HepG2 (cell line): ENCODE data around the gene MT1F. TPM values are rescaled to one million over a fixed set of nuclear protein-coding genes. Genes with fewer than 3 reads are reported as not detected.

Experiments
- EP300 ChIP-seq, 3 experiments: sonication (generic) in 1 of 3; formaldehyde crosslinking in 1 of 3; IDR thresholded peaks; 2 replicates each; pipeline versions ENCODE4 v1.5.1 to v1.6.1; 2011 to 2020; ENCODE audit warnings: low read depth in 2 of 3, low read length in 2 of 3, borderline replicate concordance in 1 of 3, improper control_type of control experiment in 1 of 3, mild to moderate bottlenecking in 1 of 3, missing genetic modification reagents in 1 of 3, moderate library complexity in 1 of 3
- HOXA9 ChIP-seq: sonication (generic); formaldehyde crosslinking; IDR thresholded peaks from 2 replicates; pipeline ENCODE4 v1.8.1; 2022; ENCODE audit warnings: missing genetic modification reagents, mild to moderate bottlenecking, moderate library complexity, borderline replicate concordance
- IRX3 ChIP-seq: sonication (generic); formaldehyde crosslinking; IDR thresholded peaks from 2 replicates; pipeline ENCODE4 v1.8.1; 2023; ENCODE audit warnings: mild to moderate bottlenecking, low read depth, missing genetic modification reagents, borderline replicate concordance
- NRL ChIP-seq: sonication (generic); formaldehyde crosslinking; IDR thresholded peaks from 2 replicates; pipeline ENCODE4 v1.5.0; 2020; ENCODE audit warnings: missing genetic modification reagents, mild to moderate bottlenecking, moderate library complexity, borderline replicate concordance
- SIN3B ChIP-seq: fragments of 150-350 bp; IDR thresholded peaks from 2 replicates; pipeline ENCODE4 v1.6.1; 2014; ENCODE audit warnings: low read length
- SRSF4 ChIP-seq: fragments of 200-400 bp; formaldehyde crosslinking; IDR thresholded peaks from one replicate; pipeline ENCODE4 v1.6.1; 2018; ENCODE audit warnings: mild to moderate bottlenecking, low read depth, low read length, moderate library complexity; ENCODE audit not compliant: poor library complexity, severe bottlenecking
- STAT5B ChIP-seq: sonication (generic); formaldehyde crosslinking; IDR thresholded peaks from 2 replicates; pipeline ENCODE4 v1.4.0; 2020; ENCODE audit warnings: missing genetic modification reagents
- TBX2 ChIP-seq: sonication (generic); formaldehyde crosslinking; IDR thresholded peaks from 2 replicates; pipeline ENCODE4 v1.5.0; 2020; ENCODE audit warnings: missing genetic modification reagents, mild to moderate bottlenecking, borderline replicate concordance
- TRIM24 ChIP-seq: sonication (generic); formaldehyde crosslinking; IDR thresholded peaks from 2 replicates; pipeline ENCODE4 v1.8.0; 2022; ENCODE audit warnings: mild to moderate bottlenecking, missing genetic modification reagents
- ZBTB3 ChIP-seq: sonication (generic); formaldehyde crosslinking; IDR thresholded peaks from 2 replicates; pipeline ENCODE4 v1.4.0; 2020; ENCODE audit warnings: low read depth, mild to moderate bottlenecking, moderate library complexity, missing genetic modification reagents, borderline replicate concordance
- ZBTB8A ChIP-seq: sonication (generic); formaldehyde crosslinking; IDR thresholded peaks from 2 replicates; pipeline ENCODE4 v1.4.0; 2020; ENCODE audit warnings: mild to moderate bottlenecking, low read depth, missing genetic modification reagents, borderline replicate concordance
- ZNF3 ChIP-seq: IDR thresholded peaks from 2 replicates; pipeline ENCODE4 v1.7.0; 2017; ENCODE audit warnings: inconsistent platforms
- ZNF468 ChIP-seq: sonication (generic); formaldehyde crosslinking; IDR thresholded peaks from 2 replicates; pipeline ENCODE4 v1.8.0; 2022; ENCODE audit warnings: mild to moderate bottlenecking, moderate library complexity, missing genetic modification reagents
- ZNF564 ChIP-seq: sonication (generic); formaldehyde crosslinking; IDR thresholded peaks from 2 replicates; pipeline ENCODE4 v1.8.1; 2023; ENCODE audit warnings: mild to moderate bottlenecking, missing genetic modification reagents
- ZNF619 ChIP-seq: sonication (generic); formaldehyde crosslinking; IDR thresholded peaks from 2 replicates; pipeline ENCODE4 v1.4.0; 2020; ENCODE audit warnings: mild to moderate bottlenecking, missing genetic modification reagents
- polyA plus RNA-seq, 8 experiments: library from polyadenylated mRNA; depleted of rRNA in 3 of 8; stranded (reverse) in 7 of 8; unstranded in 1 of 8; fragments of >200 nt; fragmentation: Illumina TruSeq in 4 of 8; extraction: Trizol in 4 of 8; gene quantifications; 2 replicates each; pipeline versions ENCODE4 v1.2.1 to v1.2.3, GENCODE V29; 2011 to 2016; ENCODE audit warnings: low read depth in 4 of 8, missing spikeins in 1 of 8, mixed read lengths in 1 of 8; ENCODE audit not compliant: insufficient read depth in 1 of 8
- total RNA-seq, 5 experiments: library from RNA; depleted of rRNA; stranded (reverse); fragments of >200 nt; fragmentation: Illumina TruSeq; extraction: Trizol; gene quantifications; 2 replicates each; pipeline ENCODE4 v1.2.3, GENCODE V29; 2016; ENCODE audit warnings: low read depth in 1 of 5
- TF ChIP-seq, protein P1 (sequence below): sonication (generic); formaldehyde crosslinking; IDR thresholded peaks from 2 replicates; pipeline ENCODE4 v1.4.0; 2020; ENCODE audit warnings: missing genetic modification reagents, borderline replicate concordance
- TF ChIP-seq, protein P2 (sequence below): IDR thresholded peaks from 2 replicates; pipeline ENCODE4 v1.6.1; 2016; ENCODE audit warnings: missing genetic modification reagents, missing compliant biosample characterization
- TF ChIP-seq, protein P3 (sequence below): sonication (generic); formaldehyde crosslinking; IDR thresholded peaks from 2 replicates; pipeline ENCODE4 v1.4.0; 2020; ENCODE audit warnings: mild to moderate bottlenecking, missing genetic modification reagents
- TF ChIP-seq, protein P4 (sequence below): sonication (generic); formaldehyde crosslinking; IDR thresholded peaks from 2 replicates; pipeline ENCODE4 v1.9.0; 2021; ENCODE audit warnings: missing genetic modification reagents, borderline replicate concordance
- TF ChIP-seq, protein P5 (sequence below): sonication (generic); formaldehyde crosslinking; IDR thresholded peaks from 2 replicates; pipeline ENCODE4 v1.5.0; 2020; ENCODE audit warnings: missing genetic modification reagents, mild to moderate bottlenecking, borderline replicate concordance

MT1F gene
- total and polyA plus RNA-seq, 2 of the 13 experiments (the other 11 are each of a cell fraction or from before 2014, with no cell fraction given) = 1.9 to 169 TPM

DNA sequence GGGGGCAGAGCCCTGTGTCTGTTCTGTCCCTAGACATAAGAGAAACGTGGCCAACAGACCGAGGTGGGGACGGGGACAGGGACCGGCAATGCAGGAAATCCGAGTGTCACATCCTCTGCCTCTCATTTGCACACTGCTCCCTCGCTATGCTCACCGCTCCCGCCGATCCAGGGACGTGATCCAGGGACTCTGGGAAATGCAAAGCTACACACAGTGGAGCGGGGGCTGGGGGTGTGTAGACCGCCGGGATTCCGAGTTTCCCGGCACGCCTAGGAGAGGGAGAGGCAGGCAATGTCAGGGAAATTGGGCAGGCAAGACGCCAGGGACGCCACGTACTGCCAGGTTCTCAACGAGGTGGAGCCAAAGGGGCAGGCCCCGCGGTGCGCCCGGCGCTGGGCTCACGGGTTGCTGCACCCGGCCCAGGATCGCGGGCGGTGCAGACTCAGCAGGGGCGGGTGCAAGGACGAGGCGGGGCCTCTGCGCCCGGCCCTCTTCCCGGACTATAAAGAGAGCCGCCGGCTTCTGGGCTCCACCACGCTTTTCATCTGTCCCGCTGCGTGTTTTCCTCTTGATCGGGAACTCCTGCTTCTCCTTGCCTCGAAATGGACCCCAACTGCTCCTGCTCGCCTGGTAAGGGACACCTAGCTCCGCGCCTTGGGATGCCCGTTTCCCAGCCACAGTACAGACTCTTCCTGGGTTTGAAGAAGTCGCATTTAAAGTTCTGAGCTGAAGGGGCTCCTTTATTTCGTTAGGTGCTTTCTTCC is 24.4 kb downstream of the MT1F start, which contains the start of gene MT1X (continued):
- TF ChIP-seq, protein P1, sequence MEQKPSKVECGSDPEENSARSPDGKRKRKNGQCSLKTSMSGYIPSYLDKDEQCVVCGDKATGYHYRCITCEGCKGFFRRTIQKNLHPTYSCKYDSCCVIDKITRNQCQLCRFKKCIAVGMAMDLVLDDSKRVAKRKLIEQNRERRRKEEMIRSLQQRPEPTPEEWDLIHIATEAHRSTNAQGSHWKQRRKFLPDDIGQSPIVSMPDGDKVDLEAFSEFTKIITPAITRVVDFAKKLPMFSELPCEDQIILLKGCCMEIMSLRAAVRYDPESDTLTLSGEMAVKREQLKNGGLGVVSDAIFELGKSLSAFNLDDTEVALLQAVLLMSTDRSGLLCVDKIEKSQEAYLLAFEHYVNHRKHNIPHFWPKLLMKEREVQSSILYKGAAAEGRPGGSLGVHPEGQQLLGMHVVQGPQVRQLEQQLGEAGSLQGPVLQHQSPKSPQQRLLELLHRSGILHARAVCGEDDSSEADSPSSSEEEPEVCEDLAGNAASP (CRISPR knock-in tag) = no peak
- TF ChIP-seq HOXA9 (0 out of 2 replicates have a peak, but pooled peaks have one; percentile 26), ZNF564 (CRISPR knock-in tag) (0 out of 2 replicates have a peak, but pooled peaks have one; percentile 48), IRX3 (CRISPR knock-in tag) (peak; percentile 24; the same call in 1 of the 2 replicates), ZNF468 (CRISPR knock-in tag) (no peak), TBX2 (CRISPR knock-in tag) (peak; percentile 70), ZNF619 (CRISPR knock-in tag) (no peak), STAT5B (CRISPR knock-in tag) (no peak), ZNF3 (CRISPR knock-in tag) (peak; percentile 61; the same call in 1 of the 2 replicates), EP300 (IDR thresholded peaks at IDR 0.05; ENCODE audit: low read depth in 2 of 2, low read length in 2 of 2) (peak in 1 of 2 experiments; percentile 45; a peak in 1 of 4 replicates), EP300 (CRISPR knock-in tag; IDR thresholded peaks at IDR 0.05; ENCODE audit: borderline replicate concordance) (no peak), ZBTB8A (peak; percentile 36; the same call in 1 of the 2 replicates), SRSF4 (no peak), NRL (CRISPR knock-in tag) (no peak; the same call in 1 of the 2 replicates), SIN3B (no peak), TRIM24 (CRISPR knock-in tag) (no peak), ZBTB3 (CRISPR knock-in tag) (peak; percentile 35; the same call in 1 of the 2 replicates)
- TF ChIP-seq, protein P2, sequence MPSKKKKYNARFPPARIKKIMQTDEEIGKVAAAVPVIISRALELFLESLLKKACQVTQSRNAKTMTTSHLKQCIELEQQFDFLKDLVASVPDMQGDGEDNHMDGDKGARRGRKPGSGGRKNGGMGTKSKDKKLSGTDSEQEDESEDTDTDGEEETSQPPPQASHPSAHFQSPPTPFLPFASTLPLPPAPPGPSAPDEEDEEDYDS (CRISPR knock-in tag) = peak; percentile 96
- TF ChIP-seq, protein P3, sequence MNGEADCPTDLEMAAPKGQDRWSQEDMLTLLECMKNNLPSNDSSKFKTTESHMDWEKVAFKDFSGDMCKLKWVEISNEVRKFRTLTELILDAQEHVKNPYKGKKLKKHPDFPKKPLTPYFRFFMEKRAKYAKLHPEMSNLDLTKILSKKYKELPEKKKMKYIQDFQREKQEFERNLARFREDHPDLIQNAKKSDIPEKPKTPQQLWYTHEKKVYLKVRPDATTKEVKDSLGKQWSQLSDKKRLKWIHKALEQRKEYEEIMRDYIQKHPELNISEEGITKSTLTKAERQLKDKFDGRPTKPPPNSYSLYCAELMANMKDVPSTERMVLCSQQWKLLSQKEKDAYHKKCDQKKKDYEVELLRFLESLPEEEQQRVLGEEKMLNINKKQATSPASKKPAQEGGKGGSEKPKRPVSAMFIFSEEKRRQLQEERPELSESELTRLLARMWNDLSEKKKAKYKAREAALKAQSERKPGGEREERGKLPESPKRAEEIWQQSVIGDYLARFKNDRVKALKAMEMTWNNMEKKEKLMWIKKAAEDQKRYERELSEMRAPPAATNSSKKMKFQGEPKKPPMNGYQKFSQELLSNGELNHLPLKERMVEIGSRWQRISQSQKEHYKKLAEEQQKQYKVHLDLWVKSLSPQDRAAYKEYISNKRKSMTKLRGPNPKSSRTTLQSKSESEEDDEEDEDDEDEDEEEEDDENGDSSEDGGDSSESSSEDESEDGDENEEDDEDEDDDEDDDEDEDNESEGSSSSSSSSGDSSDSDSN = peak; percentile 79; the same call in 1 of the 2 replicates
- TF ChIP-seq, protein P4, sequence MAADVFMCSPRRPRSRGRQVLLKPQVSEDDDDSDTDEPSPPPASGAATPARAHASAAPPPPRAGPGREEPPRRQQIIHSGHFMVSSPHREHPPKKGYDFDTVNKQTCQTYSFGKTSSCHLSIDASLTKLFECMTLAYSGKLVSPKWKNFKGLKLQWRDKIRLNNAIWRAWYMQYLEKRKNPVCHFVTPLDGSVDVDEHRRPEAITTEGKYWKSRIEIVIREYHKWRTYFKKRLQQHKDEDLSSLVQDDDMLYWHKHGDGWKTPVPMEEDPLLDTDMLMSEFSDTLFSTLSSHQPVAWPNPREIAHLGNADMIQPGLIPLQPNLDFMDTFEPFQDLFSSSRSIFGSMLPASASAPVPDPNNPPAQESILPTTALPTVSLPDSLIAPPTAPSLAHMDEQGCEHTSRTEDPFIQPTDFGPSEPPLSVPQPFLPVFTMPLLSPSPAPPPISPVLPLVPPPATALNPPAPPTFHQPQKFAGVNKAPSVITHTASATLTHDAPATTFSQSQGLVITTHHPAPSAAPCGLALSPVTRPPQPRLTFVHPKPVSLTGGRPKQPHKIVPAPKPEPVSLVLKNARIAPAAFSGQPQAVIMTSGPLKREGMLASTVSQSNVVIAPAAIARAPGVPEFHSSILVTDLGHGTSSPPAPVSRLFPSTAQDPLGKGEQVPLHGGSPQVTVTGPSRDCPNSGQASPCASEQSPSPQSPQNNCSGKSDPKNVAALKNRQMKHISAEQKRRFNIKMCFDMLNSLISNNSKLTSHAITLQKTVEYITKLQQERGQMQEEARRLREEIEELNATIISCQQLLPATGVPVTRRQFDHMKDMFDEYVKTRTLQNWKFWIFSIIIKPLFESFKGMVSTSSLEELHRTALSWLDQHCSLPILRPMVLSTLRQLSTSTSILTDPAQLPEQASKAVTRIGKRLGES = no peak
- TF ChIP-seq, protein P5, sequence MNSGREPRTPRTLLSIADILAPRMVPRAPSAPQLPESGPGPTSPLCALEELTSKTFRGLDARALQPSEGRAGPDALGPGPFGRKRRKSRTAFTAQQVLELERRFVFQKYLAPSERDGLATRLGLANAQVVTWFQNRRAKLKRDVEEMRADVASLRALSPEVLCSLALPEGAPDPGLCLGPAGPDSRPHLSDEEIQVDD (CRISPR knock-in tag) = peak; percentile 21; the same call in 1 of the 2 replicates
